Osteocyte (in vitro differentiated cells): ENCODE results near the gene ONECUT3. TPM values are rescaled to one million over a fixed set of nuclear protein-coding genes. Genes with fewer than 3 reads are reported as not detected.

ENCODE experiments used
- DNase-seq: peaks from one replicate; pipeline ENCODE4 v3.0.0; 2021; ENCODE audit warnings: mixed read lengths; ENCODE audit not compliant: unreplicated experiment; ENCODE audit errors: extremely low spot score
- H3K27ac Mint-ChIP-seq: one replicate; pipeline ENCODE4 v1.8.0; 2021; ENCODE audit warnings: mild to moderate bottlenecking, mixed read lengths; ENCODE audit not compliant: unreplicated experiment
- H3K27me3 Mint-ChIP-seq: one replicate; pipeline ENCODE4 v1.8.0; 2021; ENCODE audit warnings: mixed read lengths; ENCODE audit not compliant: unreplicated experiment
- H3K36me3 Mint-ChIP-seq: one replicate; pipeline ENCODE4 v1.8.0; 2021; ENCODE audit warnings: mixed read lengths; ENCODE audit not compliant: unreplicated experiment
- H3K4me1 Mint-ChIP-seq: one replicate; pipeline ENCODE4 v1.8.0; 2021; ENCODE audit warnings: mixed read lengths; ENCODE audit not compliant: unreplicated experiment
- H3K4me3 Mint-ChIP-seq: one replicate; pipeline ENCODE4 v1.8.0; 2021; ENCODE audit warnings: mild to moderate bottlenecking, moderate library complexity, mixed read lengths; ENCODE audit not compliant: unreplicated experiment
- H3K9me3 Mint-ChIP-seq: one replicate; pipeline ENCODE4 v1.8.0; 2021; ENCODE audit warnings: mixed read lengths; ENCODE audit not compliant: unreplicated experiment
- CTCF ChIP-seq: fragments of 200-600 bp; sonication (generic); IDR thresholded peaks from 2 replicates; pipeline ENCODE4 v1.5.0; 2021; ENCODE audit warnings: antibody characterized with exemption, mild to moderate bottlenecking, moderate library complexity
- total RNA-seq: library from RNA; stranded (reverse); gene quantifications from 2 replicates; pipeline ENCODE4 v1.2.1, GENCODE V29; 2021

ONECUT3 gene
- total RNA-seq, 1 donor from 2014 or later = not detected

GRCh38 chr19:1825909-1826556 lies 72.7 kb downstream of the ONECUT3 start:
- TF ChIP-seq CTCF = peak; percentile 86
- H3K27me3 Mint-ChIP-seq = no peaks in the 10 kb centered on the region
- peaks cover 5% of the 10 kb centered on the region for H3K4me1 Mint-ChIP-seq
- peak; percentile 93 for DNase-seq
- H3K4me3 Mint-ChIP-seq = no peak overlapping the region
- H3K36me3 Mint-ChIP-seq = peaks cover 11% of the 10 kb centered on the region
- peak overlapping the region; percentile 46 for H3K27ac Mint-ChIP-seq
- no peaks in the 10 kb centered on the region for H3K9me3 Mint-ChIP-seq

- H3K9me3 Mint-ChIP-seq = no peaks in the 10 kb centered on the region
- H3K36me3 Mint-ChIP-seq = peaks cover 11% of the 10 kb centered on the region
- no peak for TF ChIP-seq CTCF
- H3K27ac Mint-ChIP-seq = no peak overlapping the region
- H3K4me1 Mint-ChIP-seq = peaks cover 5% of the 10 kb centered on the region
- no peaks in the 10 kb centered on the region for H3K27me3 Mint-ChIP-seq
- DNase-seq = no peak
- H3K4me3 Mint-ChIP-seq = no peak overlapping the region
Measured at GRCh38 chr19:1826557-1827521, 73.5 kb downstream of the ONECUT3 start.

- peaks cover 9% of the 10 kb centered on the region for H3K36me3 Mint-ChIP-seq
- DNase-seq = no peak
- H3K27me3 Mint-ChIP-seq = no peaks in the 10 kb centered on the region
- H3K4me3 Mint-ChIP-seq = no peak overlapping the region
- no peak for TF ChIP-seq CTCF
- peaks cover 5% of the 10 kb centered on the region for H3K4me1 Mint-ChIP-seq
- H3K9me3 Mint-ChIP-seq = no peaks in the 10 kb centered on the region
- no peak overlapping the region for H3K27ac Mint-ChIP-seq
Measured at GRCh38 chr19:1827566-1828278, 74.4 kb downstream of the ONECUT3 start.

GRCh38 chr19:1828279-1829238 lies 75.3 kb downstream of the ONECUT3 start:
- Mint-ChIP-seq H3K9me3 (no peaks in the 10 kb centered on the region), H3K4me1 (peaks cover 5% of the 10 kb centered on the region), H3K4me3 (no peak overlapping the region), H3K27me3 (no peaks in the 10 kb centered on the region), H3K27ac (no peak overlapping the region), H3K36me3 (peaks cover 7% of the 10 kb centered on the region)
- TF ChIP-seq CTCF = no peak
- no peak for DNase-seq
